Endometrium (tissue), 2 donors: Measurements from ENCODE around the gene EVPLL.
"Not testable (repeated sequence)": the region's sequence is repeated elsewhere in the genome, so short reads cannot be mapped to it uniquely, and the experiment has no call there.

Source experiments
- FAIRE-seq: peaks from 2 replicates; lab custom pipeline; 2012; peaks lifted over from hg19 to GRCh38; lab: Jason Lieb, UNC
- donor health status: control.
- donor health status: control.

EVPLL gene

GRCh38 chr17:18425593-18425992 lies 48.0 kb downstream of the EVPLL start:
- not testable (repeated sequence) for FAIRE-seq

- FAIRE-seq = not testable (repeated sequence)
Observed at GRCh38 chr17:18426639-18427038, 49.1 kb downstream of the EVPLL start.

- FAIRE-seq = not testable (repeated sequence)
Observed at GRCh38 chr17:18432206-18432605, 54.6 kb downstream of the EVPLL start.
